NCI-H524 treated with DMSO at 0.1 percent for 48 hours (cell line): Measurements from ENCODE around the gene ESPL1.
A peak's percentile ranks its signal among the peaks of the same experiment; 100 is the strongest.

ENCODE experiments used
- DNase-seq: peaks from one replicate; lab custom pipeline; 2025; lab: John Stamatoyannopoulos, UW

Gene ESPL1

DNA sequence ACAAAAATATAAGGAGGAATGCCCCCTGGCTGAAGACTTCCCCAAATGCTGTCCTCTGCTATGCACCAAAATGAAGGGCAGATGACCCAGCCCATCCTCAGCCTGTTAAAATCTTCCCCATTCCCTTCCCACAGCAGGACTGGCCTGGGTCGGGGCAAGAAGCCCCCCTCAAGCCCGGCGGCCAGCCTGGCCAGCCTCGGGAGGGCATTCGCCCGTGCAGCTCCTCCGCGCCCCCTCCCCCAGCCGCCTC lies 36.5 kb upstream of the ESPL1 start:
- DNase-seq = no peak

DNA sequence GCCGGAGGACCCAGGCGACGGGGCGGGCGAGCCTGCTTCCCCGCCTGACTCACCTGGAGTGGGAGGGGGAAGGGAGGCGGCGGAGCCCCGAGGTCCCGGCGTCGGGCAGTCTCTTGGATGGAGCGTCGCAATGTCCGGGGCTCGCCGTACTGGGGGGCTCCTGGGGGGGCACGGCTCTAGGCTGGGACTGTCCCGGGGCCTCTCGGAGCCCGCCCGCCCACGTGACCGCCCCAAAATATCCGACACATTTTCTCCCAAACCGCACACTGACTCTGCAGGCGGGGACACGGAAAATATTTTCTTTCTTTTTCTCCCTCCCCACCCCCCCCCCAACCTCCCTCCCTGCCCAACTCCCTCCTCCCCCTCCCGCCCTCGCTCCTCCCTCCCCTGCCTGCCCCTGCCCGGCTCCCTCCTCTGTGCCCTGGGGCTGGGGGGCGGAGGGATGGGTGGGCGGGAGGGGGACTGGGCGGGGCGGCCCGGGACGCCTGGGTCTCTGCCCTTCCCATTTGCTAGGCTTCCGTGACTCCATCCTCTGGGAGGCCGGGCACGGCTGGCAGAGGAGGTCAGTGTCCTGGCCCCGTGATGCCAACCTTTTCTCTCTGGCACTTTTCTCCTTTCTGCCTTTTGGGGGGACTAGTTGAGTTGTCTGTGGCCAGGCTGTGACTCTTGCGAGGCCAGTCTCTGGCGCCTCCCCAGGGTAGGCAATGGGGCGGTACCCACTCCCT lies 36.0 kb upstream of the ESPL1 start, which contains the start of gene RARG:
TSS of gene RARG (minus strand) at position 289 of the 725 bp plus-strand sequence. CDS start 4,664 bp downstream, outside the sequence.
- DNase-seq = no peak

DNA sequence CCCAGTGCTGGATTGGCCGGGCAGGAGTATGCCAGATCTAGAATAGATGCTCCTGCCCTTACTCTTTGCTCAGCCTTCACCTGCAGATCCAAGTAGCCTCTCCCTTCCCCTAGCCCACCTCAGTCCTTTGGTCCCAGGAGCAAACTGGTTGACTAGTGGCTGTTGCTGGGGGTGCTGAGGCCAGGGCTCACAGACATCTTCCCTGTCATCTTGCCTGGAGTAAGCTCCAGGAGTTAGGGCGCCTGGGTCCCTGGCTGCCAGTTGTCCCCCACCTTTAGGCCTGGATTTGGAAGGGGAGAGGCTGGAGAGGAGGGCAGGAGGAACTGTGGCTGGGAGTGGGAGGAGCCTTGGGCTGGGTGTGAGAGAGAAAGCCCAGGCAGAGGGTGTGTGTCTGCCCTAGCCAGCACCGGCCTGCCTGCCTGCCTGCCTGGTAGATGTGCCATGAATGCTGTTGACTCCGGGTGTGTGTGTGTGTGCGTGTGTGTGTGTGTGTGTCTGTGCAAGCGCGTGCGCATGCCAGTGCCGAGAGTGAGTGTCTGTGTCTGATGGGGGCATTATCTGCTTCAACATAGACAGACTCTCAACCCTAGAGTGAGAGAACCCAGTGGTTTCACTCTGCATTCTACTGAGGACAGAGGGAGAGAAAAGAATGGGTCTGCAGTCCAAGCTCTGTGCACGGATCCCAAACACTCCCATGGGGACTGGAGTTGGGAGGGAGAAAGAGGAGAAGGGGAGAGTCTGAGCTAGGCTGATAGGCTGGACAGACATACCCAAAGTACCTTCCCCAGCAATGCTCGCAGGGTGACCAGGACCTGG lies 35.2 kb upstream of the ESPL1 start:
- DNase-seq = no peak

DNA sequence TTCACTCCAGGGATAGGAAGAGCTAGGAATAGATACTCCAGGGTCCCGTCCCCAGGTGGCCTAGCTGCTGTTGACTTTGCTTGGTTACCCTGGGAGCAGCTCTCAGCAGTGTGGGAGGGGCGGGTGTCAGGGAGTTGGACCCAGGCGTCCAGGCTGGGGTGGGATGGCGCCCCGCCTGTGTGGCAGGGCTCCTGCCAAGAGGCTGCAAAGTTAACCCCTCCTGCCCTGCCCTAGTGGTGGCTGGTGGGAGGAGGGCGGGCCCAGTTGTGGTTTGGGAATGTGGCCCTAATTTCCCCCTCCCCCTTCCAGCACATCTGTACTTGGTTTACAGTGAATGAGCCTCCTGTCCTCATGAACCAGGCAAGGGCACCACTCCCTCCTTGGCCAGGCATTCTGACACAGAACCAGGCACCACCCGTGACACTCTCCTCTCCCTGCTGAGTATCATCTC lies 34.4 kb upstream of the ESPL1 start:
- DNase-seq = no peak

DNA sequence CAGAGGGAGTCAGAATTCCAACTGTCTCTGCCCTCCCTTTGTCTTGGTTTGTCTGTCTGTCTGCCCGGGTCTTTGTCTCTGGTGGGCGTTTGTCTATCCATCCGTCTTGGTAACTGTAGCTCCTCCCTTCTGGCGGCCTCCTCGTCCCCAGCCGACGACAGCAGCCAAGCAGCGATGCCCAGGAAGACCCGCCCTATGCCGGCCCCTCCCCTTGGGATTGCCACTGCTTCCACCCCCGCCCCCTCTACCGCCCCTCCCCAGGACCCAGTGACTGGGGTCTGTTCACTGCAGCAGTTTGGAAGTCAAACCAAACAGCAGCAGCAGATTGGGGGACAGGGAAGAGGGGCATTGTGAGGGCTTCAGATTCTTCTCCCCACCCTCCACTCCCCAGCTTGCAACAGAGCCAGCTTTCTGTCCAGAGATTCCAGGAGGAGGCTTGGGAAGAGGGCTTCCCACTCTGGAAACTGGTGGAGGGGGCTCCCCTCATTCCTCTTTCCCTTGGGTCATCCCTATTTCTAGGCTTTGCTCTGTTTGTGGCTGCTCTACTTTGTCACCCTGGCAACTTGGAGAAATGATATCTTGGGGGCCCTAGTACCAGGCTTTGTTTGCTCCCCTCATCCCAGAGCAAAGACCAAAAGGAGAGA lies 33.7 kb upstream of the ESPL1 start:
- DNase-seq = no peak

DNA sequence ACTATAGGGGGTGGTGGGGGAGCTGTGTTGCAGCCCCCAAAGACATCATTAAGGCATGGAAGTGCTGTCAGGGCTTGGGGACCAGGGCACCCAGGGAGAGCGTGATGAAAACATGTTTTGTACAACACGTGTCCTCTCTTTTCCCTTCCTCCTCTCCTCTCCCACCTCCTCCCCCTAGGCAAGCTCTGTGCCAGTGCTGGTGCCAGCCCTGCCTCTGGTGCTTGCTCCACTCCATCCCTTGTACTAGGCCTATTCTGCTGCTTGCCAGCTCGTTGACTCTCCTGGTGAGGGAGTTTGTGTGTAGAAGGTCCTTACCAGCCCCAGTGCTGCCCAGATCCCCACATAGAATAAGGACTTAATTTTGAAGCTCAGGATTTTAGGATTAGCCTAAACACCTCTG lies 32.9 kb upstream of the ESPL1 start:
- no peak for DNase-seq

DNA sequence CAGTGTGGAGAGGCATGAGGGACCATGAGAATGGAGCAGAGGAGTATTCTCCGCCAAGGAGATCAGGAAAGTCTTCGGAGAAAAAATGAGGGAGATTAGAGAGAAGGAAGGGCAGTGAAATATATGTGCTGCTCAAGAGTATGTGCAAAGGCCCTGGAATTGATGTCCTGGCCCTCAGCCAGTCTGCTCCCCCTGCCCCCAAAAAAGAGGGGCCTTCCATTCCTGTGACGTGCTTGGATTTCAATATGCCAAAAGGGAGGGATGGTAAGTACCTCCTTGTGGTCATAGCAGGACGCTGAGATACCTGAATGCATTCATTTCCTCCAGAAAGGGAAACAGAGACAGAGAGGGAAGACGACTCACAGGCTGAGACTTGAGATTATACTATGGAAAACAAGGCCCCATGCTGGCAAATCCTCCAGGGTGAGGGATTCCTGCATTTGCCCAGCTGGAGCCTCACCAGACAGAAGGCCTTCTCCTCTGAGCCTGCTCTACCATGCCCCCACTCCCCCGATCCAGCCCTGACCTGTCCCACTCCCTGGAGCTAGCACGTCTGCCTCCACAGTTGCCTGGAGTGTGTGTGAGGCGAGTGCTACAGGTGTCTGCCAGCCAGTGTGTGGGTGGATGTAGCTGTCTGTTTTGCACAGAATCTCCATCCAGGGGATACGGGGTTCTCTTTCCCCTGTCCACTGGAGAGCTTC lies 32.2 kb upstream of the ESPL1 start:
- DNase-seq = no peak

DNA sequence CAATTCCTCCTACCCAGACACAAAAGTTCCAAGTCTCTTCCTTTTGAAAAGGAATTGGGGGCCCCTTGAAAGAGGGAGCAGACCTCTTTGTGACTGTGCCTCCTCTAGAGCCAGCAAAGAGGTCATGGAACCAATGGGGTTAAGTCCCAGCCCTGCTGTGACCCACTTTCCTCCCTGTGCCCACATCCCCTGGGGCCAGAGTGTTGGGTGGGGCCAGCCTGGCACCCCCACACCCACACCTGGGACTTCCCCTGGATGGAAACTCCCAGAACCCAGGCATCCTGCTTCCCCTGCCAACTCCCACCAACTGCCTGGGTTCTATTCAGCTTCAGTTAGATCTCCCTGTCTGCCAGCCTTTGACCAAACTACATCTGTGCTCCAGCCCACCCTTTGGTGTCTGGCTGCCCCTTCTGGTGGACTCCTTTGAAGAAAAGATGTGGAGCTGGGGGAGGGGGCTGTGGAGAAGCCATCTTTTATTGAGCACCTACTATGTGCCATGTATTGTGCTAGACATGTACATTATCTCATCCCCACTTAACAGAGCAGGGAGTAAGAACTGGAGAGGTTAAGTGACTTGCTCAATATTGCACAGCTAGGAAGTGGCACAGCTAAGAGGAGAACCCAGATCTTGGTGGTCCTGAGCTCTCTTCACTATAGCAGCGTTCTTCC lies 31.5 kb upstream of the ESPL1 start:
- no peak for DNase-seq

DNA sequence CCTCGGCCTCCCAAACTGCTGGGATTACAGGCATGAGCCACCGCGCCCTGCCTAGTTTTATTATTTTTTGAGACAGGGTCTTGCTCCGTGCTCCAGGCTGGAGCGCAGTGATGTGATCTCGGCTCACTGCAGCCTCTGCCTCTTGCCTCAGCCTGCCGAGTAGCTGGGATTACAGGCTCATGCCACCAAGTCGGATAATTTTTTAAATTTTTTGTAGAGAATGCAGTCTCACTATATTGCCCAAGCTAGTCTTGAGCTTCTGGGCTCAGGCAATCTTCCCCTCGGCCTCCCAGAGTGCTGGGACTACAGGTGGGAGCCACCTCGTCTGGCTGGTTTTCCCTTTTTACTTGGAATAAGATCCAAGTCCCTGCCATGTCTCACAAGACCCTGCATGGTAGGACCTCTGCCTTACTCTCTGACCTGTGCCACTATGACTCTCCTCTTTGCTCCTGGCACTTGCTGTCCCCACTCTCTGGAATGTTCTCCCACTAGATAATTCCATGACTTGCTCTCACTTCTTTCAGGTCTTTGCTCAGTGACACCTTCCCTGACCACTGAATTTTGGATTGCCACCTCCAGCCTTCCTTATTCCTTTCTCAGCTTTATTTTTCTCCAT lies 28.3 kb upstream of the ESPL1 start:
- no peak for DNase-seq

DNA sequence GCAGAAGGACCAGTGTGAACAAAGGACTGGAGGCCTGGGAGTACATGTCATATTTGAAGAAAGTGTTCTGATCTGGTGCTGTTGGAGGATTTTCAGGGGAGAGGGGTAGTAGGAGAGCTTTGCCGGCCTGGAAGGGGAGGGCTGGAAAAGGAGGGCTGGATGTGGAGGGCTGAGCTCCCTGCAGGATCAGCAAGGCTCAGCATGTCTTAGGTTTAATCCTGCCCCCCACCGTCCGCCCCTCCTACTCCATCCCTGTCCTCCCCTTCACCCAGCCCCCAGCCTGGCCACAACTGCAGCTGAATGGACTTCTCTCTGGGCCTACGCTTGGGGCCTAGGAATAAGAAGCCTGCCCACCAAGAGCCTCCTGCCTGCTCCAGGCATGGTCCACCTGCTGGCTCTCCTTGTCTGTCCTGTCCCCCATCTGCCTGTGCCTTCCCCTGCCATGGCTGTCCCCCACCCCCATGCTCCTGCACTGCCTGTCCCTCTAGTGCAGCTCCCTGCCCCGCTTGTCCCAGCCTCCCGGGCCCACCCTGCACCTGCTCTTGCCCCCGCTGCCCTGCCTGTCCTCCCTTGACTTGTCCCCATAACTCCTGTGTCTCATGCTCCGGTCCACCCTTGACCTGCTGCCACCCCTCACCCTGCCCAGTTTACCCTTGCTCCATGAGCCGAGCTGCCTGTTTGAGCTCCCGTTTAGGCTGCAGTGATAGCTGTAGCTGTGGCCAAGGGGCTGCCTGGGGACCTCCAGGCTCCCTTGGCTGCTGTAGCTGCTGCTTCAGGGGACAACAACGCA lies 26.3 kb upstream of the ESPL1 start:
- no peak for DNase-seq

DNA sequence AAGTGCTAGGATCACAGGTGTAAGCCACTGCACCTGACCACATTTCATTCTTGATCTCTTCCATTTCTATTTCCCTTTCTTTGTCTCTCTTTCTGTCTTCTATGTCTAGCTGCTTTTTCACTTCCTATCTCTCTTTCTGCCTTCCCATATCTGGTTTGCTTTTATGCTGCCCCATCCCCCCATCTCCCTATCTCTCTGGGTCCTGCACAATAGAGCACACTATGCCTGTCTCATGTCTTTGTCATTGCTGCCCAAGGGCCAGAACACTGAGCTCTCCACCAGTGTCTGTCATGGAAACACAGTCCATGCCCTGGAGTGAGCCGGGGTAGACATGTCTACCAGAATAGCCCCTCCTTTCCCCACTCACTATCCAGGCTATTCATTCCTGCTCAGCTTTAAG lies 23.8 kb upstream of the ESPL1 start:
- DNase-seq = no peak

DNA sequence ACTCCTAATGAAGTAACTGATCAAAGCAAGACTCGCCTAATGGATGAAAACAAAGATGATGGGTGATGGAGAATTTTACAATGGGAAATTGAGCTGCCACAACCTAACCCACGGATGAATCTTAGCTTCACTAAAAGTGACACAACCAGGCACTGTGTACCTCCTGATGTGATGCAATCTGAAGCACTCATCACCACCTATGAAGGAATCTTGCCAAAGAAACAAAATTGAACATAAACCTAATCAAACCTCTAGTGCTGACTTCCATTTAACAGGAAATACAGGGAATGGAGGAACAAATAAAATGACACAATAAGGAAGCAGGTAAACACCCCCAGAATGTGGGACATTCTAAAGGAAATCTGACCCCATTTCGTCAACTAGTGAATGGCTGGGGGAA lies 22.8 kb upstream of the ESPL1 start:
- DNase-seq = no peak

DNA sequence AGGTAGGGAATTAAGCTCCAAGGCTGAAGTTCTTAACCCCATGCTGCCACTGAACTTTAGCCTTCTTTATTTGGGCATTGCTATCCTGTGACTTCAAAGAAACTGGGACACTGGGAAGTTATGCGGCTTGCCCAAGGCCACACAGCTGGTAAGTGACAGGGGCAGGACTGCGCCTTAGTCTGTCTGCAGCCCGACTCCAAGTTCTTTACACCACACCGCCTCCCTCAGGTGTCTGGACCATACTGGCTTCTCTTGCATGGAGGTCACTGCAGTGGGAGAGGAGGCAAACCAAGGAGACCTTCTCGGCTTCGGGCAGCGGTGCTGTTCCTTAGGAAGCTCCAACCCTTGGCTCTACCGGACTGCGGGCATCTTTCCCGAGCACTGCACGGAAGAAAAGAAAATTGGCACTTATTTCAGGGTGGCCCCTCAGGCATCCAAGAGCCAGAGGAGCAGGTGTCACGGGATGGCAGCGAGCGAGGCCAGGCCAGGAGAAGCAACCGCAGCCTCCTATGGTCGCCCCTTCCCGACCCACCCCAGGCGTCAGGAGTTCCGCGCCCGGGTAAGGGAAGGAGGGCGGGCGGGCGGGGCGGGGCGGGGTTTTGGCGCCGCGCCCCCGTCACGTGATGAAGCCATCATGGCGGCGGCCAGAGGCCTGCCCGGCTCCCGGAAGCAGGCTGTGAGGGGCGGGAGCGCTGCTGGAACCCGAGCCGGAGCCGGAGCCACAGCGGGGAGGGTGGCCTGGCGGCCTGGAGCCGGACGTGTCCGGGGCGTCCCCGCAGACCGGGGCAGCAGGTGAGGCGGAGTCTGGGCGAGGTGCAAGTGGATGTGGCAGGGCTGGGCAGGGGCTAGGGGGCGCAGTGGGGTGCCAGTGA lies 16.4 kb upstream of the ESPL1 start:
- DNase-seq = peak; percentile 20

DNA sequence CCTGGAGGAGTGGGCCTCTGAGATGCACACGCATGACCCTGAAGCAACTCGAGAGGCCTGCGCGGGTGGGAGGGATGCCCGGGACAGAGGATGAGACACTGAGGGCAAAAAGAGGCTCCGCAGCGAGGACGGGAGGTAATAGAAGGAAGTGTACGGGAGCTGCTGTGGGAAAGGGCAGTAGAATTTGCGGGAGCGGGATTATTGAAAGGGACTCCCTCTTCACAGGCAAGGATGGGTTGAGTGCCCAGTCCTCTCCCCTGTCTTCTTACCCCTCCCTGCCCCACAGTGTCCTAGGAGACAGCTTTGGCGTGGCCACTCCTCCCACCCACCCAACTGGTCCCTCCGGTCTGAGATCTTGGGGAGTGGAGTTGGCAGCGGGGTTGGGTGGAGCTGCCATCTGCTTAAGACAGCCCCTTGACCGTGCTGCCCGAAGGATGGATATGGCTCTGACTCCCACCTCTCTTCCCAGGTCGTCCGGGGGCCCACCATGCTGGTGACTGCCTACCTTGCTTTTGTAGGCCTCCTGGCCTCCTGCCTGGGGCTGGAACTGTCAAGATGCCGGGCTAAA lies 15.7 kb upstream of the ESPL1 start:
- no peak for DNase-seq

DNA sequence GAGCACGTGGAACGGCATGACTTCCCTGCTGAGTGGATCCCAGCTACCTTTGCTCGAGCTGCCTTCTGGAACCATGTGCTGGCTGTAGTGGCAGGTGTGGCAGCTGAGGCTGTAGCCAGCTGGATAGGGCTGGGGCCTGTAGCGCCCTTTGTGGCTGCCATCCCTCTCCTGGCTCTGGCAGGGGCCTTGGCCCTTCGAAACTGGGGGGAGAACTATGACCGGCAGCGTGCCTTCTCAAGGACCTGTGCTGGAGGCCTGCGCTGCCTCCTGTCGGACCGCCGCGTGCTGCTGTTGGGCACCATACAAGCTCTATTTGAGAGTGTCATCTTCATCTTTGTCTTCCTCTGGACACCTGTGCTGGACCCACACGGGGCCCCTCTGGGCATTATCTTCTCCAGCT lies 14.8 kb upstream of the ESPL1 start:
- no peak for DNase-seq

DNA sequence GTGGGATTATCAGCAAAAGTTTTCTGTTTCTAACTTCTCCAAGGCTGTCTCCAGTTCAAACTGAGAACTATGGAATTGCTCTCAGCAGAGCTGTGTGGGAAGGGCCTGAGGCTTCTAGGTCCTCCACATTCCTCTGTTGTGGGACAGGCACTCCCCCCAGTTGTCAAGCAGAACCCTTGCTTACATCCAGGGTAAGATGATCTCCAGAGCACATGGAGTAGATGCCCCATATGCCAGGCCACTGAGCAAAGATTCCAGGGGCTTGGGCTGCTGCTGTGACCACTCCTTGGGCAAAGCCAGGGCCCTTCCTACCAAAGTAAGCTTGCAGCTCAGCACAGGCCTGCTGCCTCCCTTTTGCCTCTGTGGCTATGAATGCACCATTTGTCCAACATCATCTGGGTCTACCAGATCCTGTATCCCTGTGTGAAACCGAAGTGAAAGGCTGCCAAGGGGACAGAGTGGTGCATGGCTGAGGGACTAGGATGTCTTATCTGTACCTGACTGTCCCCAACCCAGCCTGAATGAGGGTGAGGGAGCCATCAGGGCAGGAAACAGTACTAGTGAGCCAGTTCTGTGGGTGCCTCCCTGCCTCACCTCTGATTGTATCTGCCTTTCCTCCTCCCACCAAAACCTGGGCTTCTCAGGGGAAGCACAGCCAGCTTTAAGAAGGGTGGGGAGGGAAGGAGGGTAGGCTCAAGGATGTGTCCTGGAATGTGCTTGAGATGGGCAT lies 13.1 kb upstream of the ESPL1 start:
- no peak for DNase-seq

DNA sequence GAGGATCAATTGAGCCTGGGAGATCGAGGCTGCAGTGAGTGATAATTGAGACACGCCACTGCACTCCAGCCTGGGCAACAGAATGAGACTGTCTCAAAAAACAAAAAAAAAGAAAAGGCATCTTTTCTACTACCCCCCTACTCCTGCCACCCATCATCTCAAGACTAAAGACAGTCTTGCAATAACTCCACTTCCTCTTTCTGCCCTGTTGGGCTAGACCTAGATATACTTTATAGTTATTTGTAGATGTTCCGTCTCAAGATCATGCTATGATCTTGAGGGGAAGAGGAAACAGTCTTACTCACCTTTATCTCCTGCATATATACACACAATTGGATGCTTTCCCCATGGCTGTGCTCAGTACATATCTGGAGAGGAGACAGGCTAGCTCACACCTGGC lies 12.1 kb upstream of the ESPL1 start:
- DNase-seq = no peak
